GM20431 (cell line): ENCODE measurements around the gene UCK2.

ENCODE experiments used
- in situ Hi-C: fragments of 300-500 bp; cut with MseI, MboI; formaldehyde crosslinking; loops from one replicate; pipeline ENCODE4 v1.15.0; 2020; ENCODE audit warnings: low sequenced_read_pairs; ENCODE audit not compliant: unreplicated experiment

The UCK2 gene

DNA sequence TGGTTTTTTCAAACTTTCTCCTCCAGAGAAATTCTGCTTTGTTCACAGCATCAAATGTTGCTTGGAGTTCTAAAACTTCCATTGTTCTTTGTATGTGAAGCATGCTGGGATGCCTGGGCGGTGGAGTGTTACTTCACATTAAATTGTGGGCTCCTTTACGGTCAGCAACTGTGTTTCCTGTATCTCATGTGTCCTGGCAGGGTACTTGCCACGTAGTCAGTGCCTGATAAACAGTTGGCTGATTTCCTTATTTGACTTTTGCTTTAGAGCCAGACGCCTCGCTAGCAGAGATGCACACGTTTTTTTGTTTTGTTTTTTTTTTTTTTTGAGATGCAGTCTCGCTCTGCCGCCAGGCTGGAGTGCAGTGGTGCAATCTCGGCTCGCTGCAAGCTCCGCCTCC, 96.7 kb downstream of the UCK2 start:
- in situ Hi-C loops: loop anchor here (25.0 kb wide), 2 partner anchors 312 to 537 kb away; no protein-coding TSS in a partner anchor

DNA sequence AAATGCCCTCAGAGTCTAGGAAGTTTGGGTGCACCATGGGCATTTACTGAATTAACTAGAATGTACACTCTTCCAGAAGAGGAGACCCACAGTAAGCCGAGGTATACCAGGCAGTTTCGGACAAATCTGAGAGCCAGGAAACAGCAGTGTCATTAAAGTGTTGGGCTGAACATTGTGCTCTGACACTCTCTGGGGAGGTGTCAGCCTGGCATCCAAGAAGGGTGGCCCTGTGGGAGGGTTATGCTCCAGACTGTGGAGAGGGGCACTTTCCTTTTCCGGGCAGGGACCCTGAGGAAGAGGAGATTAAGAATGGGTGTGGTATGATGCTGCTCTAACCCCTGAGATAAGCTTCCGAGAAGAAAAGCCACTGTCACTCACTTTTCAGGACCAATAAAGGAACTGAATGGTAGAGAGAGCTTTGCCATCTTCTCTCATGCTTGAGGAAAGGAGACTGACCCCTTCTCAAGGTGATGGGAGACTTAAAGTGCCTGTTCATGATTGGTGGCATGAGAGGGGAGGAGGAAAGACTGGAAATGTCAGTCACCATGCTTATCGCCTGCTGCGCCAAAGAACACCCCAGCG, 98.2 kb downstream of the UCK2 start:
- in situ Hi-C loops: no loop called here

DNA sequence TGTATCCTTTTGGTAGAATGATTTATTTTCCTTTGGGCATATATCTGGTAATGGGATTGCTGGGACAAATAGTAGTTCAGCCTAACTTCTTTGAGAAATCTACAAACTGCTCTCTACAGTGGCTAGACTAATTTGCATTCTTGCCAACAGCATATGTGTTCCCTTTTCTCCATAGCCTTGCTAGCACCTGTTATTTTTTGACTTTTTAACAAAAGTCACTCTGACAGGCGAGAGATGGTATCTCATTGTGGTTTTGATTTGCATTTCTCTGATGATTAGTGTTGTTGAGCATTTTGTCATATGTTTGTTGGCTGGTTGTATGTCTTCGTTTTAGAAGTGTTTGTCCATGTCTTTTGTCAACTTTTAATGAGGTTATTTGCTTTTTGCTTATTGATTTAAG, 99.8 kb downstream of the UCK2 start:
- in situ Hi-C loops: no loop called here

DNA sequence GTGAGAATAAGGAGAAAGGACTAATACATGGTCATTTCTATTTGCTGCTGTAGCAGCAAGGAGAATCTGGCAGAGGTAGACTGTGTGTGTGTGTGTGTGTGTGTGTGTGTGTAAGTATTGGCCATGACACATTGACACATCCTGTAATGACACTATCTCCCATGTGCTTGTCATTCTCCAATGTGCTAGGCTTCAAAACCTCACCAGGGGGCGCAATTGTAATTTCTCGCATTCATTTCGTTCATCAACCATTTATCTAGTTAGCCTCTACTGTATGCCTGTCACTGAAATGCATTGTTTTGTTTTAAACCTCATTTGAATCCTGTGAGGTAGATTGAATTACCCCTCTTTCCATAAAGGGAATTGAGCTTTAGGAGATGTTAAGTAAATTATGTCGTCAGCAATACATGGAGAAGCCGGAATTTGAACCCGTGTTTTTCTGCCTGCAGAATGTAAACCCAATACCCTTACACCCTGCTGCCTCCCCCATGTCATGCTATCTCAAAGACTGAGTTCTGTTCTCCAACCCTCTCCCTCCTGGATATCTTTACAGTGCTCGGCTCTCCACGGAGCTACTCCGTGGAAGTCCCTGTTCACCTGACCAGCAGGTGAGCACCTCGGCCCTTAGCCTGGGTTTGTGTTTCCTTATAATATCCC, 100.8 kb downstream of the UCK2 start:
- in situ Hi-C loops: no loop called here

DNA sequence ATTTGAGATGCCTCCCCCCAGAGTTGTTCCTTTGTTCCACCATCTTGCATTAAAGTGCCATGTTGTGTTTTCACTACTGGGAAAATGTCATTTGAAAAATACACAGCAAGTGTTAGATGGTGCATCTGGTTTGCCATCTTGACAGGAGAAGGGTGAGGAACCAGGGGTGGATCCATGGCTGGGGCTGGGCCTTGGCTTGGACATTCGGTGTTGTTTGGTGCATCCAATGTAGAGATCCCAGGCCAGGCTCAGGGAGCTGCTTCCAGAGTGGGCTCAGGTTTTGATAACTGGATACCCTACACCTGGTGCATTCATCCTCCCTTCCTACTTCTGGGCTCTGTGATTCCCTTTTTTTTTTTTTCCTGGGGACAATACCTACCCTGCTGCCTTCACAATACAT, 103.5 kb downstream of the UCK2 start:
- in situ Hi-C loops: loop anchor here (10.0 kb wide), 1 partner anchor 504 kb away; no protein-coding TSS in a partner anchor

DNA sequence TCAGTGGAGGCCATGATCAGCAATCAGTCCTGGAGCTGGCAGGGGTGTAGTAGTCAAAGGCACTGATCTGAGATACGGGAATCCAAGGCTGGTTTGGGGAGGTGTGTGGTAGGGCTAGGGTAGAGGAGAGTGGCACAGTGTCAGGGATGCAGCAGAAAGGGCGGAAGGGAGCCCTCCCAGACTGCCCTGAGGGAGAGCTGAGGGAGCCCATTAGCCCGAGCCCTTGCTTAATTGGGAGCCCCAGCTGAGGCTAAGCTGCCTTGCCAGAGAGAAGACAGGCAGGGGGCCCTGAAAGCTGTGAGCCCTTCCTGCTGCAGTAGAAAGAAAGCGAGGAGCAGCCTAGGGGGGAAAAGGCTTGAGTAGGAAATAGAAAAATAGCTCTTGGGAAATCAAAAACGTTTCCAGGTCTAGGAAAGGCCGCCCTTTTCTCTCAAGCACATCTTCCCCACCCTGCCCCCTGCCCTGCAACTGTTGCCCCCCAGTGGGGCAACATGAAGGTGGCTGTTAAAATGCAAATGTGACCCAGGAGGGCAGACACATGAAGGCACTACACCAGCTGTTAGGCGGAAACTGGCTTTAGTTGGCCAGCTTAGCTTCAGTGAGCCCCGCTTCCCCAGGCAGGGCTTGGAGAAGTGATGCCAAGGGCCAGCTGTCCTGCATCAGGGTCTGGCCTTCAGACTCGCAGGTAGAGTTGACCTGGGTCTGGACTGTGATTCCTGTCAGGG, 106.2 kb downstream of the UCK2 start:
- in situ Hi-C loops: loop anchor here (10.0 kb wide), 1 partner anchor 501 kb away; no protein-coding TSS in a partner anchor

DNA sequence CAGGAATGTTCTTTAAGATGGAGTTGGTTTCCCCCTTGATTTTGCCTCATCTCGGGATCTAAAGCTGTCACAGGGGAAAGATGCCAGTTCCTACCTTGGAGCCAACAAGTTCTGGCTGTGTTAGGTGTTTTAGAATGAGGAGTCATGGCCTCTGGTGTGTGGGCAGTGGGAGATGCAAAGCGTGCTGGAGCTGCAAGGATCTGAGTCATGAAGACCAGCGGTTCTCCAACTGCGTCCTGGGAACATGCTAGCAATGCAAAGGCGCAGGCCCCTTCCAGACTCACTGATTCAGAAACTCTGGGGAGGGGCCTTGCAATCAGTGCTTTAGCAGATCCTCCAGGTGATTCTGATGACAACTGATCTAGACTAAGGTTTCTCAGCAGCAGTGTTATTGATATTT, 109.1 kb downstream of the UCK2 start:
- in situ Hi-C loops: loop anchor here (10.0 kb wide), 1 partner anchor 498 kb away; no protein-coding TSS in a partner anchor

DNA sequence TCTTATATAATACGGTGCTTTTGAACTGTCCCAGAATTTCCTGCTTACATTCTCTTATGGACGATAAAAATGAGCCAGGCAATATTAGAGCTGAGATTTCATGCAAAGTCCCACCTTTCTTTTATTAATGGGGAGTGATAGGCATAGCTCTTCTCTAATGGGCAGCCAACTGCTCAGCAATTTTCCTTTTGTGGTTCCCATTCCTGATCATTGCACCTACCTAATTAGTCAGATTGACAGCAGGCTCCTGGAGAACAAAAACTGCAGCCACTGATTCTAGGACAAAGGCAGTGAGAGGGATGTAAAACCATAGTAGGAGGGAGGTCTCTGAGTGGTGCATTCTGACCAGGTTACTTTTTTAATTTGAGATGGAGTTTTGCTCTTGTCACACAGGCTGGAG, 110.4 kb downstream of the UCK2 start:
- in situ Hi-C loops: loop anchor here (10.0 kb wide), 1 partner anchor 497 kb away; no protein-coding TSS in a partner anchor

DNA sequence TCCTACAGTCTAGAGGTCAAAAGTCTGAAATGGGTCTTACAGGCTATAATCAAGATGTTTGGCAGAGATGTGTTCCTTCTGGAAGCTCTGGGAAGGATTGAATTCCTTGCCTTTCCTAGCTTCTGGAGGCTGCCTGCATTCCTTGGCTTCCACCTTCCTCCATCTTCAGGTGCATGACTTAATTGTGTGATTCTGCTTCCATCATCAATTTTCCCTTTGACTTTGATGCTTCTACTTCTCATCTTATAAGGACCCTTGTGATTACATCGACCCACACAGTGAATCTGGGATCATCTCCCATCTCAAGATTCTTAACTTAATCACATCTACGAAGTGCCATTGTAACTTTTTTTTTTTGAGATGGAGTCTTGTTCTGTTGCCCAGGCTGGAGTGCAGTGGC, 111.4 kb downstream of the UCK2 start:
- in situ Hi-C loops: loop anchor here (10.0 kb wide), 1 partner anchor 496 kb away; no protein-coding TSS in a partner anchor

DNA sequence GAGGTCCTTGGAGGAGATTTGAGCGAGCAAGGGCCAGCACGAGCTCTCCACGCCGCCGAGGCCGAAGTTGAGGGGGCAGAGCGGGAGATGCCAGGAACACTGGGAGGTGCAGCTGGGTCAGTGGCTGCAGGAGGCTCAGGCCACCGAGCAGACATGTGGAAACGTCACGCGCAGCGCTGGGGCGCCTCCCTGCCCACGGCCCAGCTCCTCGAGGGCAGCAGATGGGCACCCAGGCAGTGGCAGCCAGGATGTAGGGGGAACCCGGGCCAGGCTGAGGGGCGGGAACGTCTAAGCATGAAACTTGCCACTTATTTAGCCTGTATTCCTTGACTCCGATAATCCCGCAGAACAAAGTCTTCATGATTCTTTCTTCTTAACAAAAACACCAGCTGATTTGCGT, 114.1 kb downstream of the UCK2 start:
- in situ Hi-C loops: no loop called here

DNA sequence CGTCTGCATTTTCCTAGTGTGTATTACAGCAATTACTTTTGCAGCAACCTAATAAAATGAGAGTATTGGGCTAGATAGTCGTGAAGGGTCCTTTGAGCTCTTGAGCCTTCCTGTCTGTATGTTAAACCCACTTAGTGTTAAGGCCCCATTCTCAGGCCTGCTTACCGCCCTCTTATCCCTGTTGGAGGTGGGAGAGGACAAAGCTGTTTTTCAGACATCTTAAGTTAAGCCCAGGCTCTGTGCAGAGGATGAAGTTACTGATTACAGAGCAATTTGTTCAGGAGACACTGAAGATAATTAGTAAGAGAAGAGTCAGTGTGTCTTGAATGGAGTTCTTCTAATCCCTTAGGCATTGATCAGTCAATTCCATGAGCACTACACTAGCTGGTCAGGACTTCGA, 114.6 kb downstream of the UCK2 start:
- in situ Hi-C loops: no loop called here

DNA sequence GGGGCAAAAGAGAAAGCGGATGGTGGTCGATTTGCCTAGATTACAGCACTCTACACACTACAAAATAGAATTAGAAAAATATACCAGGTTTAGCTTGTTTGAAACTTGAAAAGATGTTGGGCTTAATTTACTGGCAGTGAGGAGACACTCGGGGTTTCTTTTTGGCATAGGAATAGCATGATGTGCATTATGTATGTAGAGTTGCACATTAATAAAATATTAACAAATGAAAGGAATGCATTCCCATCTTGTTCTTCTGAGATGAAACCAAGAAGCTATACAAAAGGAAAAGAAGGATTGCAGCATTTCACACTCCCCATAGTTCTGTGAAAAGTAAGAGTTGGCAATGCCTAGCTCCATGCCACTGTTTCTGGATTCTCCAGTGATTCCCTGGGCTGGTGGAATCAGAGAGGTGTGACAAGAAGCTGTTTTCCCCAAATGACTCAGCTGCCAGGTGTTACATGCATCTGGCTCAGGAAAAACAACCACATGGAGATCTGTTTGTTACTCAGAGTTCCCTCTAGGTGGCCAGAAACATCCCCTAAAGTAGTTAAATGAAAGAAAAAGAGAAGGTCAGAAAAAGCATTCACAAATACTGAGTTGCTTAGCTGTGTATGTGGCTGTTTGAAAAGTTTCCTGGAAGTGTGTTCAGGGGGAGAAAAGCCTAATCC, 115.6 kb downstream of the UCK2 start:
- in situ Hi-C loops: no loop called here

DNA sequence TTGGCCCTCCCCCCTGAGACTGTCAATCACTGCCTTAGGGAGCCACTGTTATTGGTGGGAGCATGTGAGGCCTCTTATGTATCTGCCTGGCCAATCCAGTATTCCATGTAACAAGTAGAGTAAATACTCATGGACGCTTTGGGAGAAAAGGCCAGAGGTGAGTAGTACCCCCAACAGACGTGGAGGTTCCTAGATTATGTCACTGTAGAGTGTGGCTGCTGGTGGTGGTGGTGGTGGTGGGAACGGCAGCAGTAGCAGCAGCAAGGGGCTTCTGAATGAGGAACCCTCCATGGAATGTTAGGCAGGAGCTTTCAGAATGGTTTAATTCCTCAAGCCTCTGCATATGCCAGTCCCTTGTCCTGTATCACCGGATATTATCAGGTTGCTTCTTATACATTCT, 118.5 kb downstream of the UCK2 start:
- in situ Hi-C loops: no loop called here

DNA sequence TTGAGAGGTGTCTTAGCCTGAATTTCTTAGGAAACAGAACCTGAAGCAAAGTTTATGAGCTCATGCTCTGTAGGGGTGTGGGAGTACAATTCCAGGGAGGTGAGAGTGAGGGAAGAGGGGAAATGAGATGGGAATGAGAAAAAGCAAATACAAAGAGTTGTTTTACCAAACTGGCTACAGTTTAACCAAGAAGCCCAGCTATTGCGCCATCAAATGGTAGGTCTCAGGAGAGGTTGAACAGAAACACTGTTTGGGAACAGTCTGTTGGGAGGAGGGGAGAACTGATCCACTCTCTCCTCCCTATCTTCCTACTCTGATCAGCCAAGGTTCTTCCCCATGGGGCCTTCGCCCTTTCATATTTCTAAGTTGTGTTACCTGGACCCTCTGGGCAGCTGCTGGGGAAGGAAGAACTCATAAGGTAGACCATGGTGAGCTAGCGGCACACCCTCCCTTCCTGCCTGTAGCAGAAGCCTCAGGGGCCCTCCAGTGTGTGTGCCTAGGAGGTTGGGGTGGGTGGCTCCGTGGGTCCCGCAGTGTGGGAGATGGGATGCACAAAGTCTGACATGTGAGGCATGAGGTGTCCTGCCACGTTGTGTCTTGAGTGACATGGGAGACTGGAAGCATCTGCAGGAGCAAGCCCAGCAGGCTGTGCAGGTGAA, 120.5 kb downstream of the UCK2 start:
- in situ Hi-C loops: no loop called here

DNA sequence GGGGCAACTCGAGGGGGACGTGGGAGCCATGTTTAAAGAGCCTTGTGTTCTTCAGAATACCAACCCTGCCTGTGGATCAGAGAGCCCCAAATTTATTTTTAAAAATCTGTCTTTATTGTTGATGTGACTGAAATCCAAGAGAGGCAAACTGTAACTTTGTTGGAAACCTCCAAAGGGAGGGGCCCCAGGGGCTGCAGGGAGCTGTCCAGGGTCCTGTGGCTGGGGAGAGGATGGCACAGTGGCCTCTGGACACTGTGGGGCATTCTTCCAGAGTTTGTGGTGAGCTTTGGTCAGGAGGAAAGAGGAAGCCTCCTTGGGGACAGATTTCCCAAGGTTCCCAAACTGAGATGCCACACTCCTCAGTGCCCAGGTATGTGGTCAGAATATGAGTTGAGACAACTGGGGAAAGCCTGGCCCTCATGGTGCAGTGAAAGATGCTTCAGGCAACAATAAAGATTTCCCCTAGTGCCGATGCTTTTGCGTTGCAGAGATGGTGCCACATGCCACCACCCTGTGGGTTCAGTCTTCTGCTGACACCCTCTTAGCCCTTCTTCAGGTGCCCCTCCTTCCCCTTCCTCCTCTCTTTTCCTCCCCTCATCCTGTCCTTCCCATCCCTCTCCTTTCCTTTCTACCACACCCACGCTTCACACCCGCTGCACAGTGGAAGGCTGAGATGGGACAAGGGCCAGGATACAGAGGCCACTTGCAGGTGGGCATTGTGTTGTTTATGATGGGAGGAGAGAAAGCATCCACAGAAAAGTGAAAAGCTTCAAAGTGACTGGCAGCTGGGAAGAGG, 122.1 kb downstream of the UCK2 start:
- in situ Hi-C loops: no loop called here

DNA sequence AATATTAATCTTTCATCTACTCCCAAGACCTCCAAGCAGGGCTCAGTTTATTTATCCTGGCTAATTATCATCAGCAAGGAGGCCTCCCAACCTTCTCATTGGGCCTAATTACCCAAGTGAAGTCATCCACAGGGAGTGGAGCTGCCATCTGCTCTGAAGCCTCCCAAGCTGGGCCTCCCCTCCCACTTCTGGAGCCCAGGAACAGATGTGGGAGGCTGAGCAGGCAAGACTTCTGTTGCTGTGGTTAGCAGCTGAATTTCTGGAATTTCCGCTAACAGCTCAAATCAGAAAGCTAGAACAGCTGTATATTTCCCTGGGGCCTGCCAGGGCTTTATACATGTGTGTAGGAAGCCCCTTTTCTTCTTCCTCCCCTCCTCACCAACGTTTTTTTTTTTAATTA, 127.5 kb downstream of the UCK2 start:
- in situ Hi-C loops: no loop called here

DNA sequence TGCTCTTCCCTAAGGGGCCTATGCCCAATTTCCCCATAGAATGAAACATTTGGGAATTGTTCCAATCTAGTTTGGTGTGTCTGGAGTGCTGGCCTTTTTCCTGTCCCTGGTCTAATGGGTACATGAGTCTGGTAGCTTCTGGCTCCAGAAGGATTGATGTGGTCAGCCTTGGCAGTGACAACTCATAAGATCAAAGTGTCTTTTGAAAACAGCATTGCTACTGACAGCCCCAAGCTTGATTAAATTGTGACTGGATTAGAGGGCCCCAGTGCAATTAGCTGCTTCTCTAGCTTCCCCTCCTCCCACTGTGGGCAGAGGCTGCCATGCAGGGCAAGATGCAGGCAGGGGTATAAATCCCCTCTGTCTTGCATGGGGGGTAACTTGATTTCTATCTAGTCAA, 130.9 kb downstream of the UCK2 start:
- in situ Hi-C loops: no loop called here

DNA sequence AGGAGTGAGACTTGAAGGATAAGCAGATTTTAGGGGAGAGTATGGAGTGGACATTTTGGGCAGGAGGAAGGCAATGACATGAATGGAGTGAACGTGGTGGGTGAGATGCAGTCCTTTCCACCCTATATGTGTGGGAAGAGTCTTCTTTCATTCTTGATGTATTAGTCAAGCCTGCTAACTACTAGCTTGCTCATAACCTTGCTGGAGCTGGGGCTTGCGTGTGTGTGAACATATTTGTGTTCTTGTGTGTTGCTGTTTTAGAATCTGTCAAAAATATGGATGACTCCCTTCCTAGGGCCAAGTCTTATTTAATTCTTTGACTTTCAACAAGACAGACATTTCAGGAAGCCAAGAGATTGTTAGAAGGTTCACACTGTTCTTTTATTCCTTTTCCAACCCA, 132.7 kb downstream of the UCK2 start:
- in situ Hi-C loops: no loop called here

DNA sequence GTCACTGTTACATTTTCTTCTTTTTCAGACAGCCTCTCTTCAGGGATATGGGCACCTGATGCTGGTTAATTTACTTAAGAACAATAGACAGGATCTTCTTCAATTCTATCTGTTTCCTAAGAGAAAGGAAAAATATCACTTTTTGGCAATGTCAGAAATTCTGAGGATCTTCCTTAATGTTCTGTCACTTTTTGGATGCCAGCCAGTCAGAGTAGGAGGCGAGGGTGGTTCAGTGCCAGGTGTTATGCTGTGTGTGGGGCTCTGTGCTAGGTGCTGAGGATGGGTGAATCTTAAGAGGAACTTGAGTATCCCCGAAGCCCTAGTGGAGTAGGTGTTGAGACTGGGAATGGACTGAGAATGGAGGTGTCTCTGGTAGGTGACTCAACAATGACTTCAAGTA, 133.5 kb downstream of the UCK2 start:
- in situ Hi-C loops: no loop called here
